Measurements from ENCODE around the gene NEO1. TPM values are rescaled to one million over a fixed set of nuclear protein-coding genes. Genes with fewer than 3 reads are reported as not detected.
"Not testable (repeated sequence)": the region's sequence is repeated elsewhere in the genome, so short reads cannot be mapped to it uniquely, and the experiment has no call there.

The NEO1 gene
- polyA plus RNA-seq, 1 donor, result 167 TPM

- not testable (repeated sequence) for DNase-seq
Measured at GRCh38 chr15:73300286-73300685, 248.0 kb downstream of the NEO1 start.

GRCh38 chr15:73303636-73304035, 251.4 kb downstream of the NEO1 start:
- DNase-seq, result peak; percentile 22

- DNase-seq, result peak; percentile 54
Measured at GRCh38 chr15:73305331-73306211, 253.3 kb downstream of the NEO1 start.

- no peak for DNase-seq
Measured at GRCh38 chr15:73308305-73308704, 256.0 kb downstream of the NEO1 start.

- DNase-seq, result no peak
Measured at GRCh38 chr15:73313861-73314260, 261.6 kb downstream of the NEO1 start.

GRCh38 chr15:73317651-73318462, 265.6 kb downstream of the NEO1 start:
- DNase-seq, result no peak

- peak; percentile 34 for DNase-seq
Measured at GRCh38 chr15:73318463-73319351, 266.4 kb downstream of the NEO1 start.

GRCh38 chr15:73319460-73320245, 267.4 kb downstream of the NEO1 start:
- no peak for DNase-seq

- DNase-seq, result no peak
Measured at GRCh38 chr15:73320619-73321180, 268.4 kb downstream of the NEO1 start.

GRCh38 chr15:73321496-73322450, 269.5 kb downstream of the NEO1 start:
- no peak for DNase-seq

GRCh38 chr15:73322665-73323373, 270.6 kb downstream of the NEO1 start:
- no peak for DNase-seq

GRCh38 chr15:73323374-73323955, 271.2 kb downstream of the NEO1 start:
- DNase-seq, result no peak

GRCh38 chr15:73323956-73324355, 271.7 kb downstream of the NEO1 start:
- no peak for DNase-seq

- no peak for DNase-seq
Measured at GRCh38 chr15:73324496-73325170, 272.4 kb downstream of the NEO1 start.

- DNase-seq, result no peak
Measured at GRCh38 chr15:73325191-73325861, 273.1 kb downstream of the NEO1 start.

GRCh38 chr15:73326157-73326556, 273.9 kb downstream of the NEO1 start:
- DNase-seq, result no peak

- no peak for DNase-seq
Measured at GRCh38 chr15:73328149-73328820, 276.0 kb downstream of the NEO1 start.

Measured in left kidney (tissue), 2 donors.